NT2/D1 (cell line): Measurements from ENCODE around the gene LEMD3.
A peak's percentile ranks its signal among the peaks of the same experiment; 100 is the strongest.

Experiments
- DNase-seq: peaks from one replicate; pipeline ENCODE4 v3.0.0-alpha.2; 2011; ENCODE audit warnings: low read depth, low spot score
- H3K27me3 ChIP-seq: 2 replicates; pipeline ENCODE4 v1.6.0; 2011; ENCODE audit warnings: mild to moderate bottlenecking; ENCODE audit not compliant: insufficient read length, insufficient read depth
- H3K36me3 ChIP-seq: 2 replicates; pipeline ENCODE4 v1.6.1; 2011; ENCODE audit warnings: mild to moderate bottlenecking, low read length, mixed read lengths; ENCODE audit not compliant: insufficient read depth, insufficient read length
- H3K4me1 ChIP-seq: 2 replicates; pipeline ENCODE4 v1.5.1; 2011; ENCODE audit not compliant: insufficient read depth, insufficient read length
- H3K4me3 ChIP-seq: 2 replicates; pipeline ENCODE4 v1.5.1; 2011; ENCODE audit warnings: low read depth; ENCODE audit not compliant: insufficient read length
- H3K9ac ChIP-seq: 2 replicates; pipeline ENCODE4 v1.6.0; 2011; ENCODE audit warnings: low read depth; ENCODE audit not compliant: insufficient read length
- H3K9me3 ChIP-seq: 2 replicates; pipeline ENCODE4 v1.5.1; 2011; ENCODE audit warnings: mild to moderate bottlenecking, low read length; ENCODE audit not compliant: insufficient read depth
- SUZ12 ChIP-seq: IDR thresholded peaks from 2 replicates; pipeline ENCODE4 v1.6.1; 2011; ENCODE audit not compliant: insufficient read length, insufficient read depth; ENCODE audit errors: extremely low read depth
- YY1 ChIP-seq: IDR thresholded peaks from 2 replicates; pipeline ENCODE4 v1.6.1; 2011; ENCODE audit not compliant: insufficient read length, insufficient read depth
- ZNF274 ChIP-seq: IDR thresholded peaks from 2 replicates; pipeline ENCODE4 v1.6.1; 2011; ENCODE audit warnings: mild to moderate bottlenecking, low read depth, low read length

LEMD3 gene

GRCh38 chr12:65156366-65156841 is 13.0 kb upstream of the LEMD3 start:
- no peaks in the 10 kb centered on the region for H3K9me3 ChIP-seq
- no peaks in the 10 kb centered on the region for H3K36me3 ChIP-seq
- DNase-seq: no peak
- H3K4me1 ChIP-seq: no peaks in the 10 kb centered on the region
- TF ChIP-seq YY1 (no peak), SUZ12 (no peak), ZNF274 (no peak)
- H3K9ac ChIP-seq: no peak overlapping the region
- H3K27me3 ChIP-seq: no peaks in the 10 kb centered on the region
- H3K4me3 ChIP-seq: no peak overlapping the region

DNA sequence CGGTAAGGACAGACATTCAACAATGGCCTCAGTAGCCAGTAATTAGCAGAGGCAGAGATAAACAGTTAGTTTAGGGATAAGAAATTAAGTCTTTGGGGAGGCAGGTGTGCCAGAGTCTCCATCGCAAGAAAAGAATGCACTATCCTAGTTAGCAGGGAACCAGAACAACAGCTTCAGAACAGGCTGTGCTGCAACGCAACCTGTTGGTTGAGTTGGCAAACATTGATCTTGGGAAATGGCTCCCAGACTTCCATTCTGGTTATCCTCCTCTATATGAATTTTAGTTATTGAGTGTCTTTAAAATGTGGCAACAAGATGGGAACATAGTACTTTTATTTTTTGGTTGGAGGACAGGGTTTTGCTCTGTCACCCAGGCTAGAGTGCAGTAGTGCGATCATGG is 12.3 kb upstream of the LEMD3 start:
- Histone ChIP-seq H3K4me1 (no peaks in the 10 kb centered on the region), H3K9me3 (no peaks in the 10 kb centered on the region), H3K4me3 (no peak overlapping the region), H3K9ac (no peak overlapping the region), H3K27me3 (no peaks in the 10 kb centered on the region), H3K36me3 (no peaks in the 10 kb centered on the region)
- DNase-seq: no peak
- TF ChIP-seq ZNF274 (no peak), YY1 (no peak), SUZ12 (no peak)

DNA sequence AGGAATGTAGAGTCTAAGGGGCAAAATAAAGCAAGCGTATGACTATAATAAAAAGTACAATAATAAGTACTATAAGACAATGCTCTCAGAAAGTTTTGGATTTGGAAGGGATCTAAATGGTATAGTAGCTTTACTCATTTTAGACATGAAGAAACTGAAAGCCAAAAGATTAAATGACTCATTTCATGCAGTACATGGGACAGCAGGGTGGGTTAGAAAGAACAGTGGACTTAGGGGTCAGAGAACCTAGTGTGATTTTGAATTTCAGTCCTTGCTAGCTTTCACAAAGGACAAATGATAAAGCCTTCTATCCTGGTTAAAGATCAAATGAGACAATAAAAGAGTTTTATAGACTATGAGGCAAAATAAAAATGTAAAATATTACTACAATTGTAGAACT is 6.8 kb upstream of the LEMD3 start:
- no peaks in the 10 kb centered on the region for H3K4me1 ChIP-seq
- no peak overlapping the region for H3K9ac ChIP-seq
- no peak overlapping the region for H3K4me3 ChIP-seq
- H3K9me3 ChIP-seq: no peaks in the 10 kb centered on the region
- H3K27me3 ChIP-seq: no peaks in the 10 kb centered on the region
- no peak for TF ChIP-seq YY1
- no peak for TF ChIP-seq ZNF274
- TF ChIP-seq SUZ12: no peak
- no peaks in the 10 kb centered on the region for H3K36me3 ChIP-seq
- DNase-seq: no peak

GRCh38 chr12:65164244-65164643 is 5.1 kb upstream of the LEMD3 start:
- no peak overlapping the region for H3K9ac ChIP-seq
- TF ChIP-seq SUZ12 (no peak), ZNF274 (no peak), YY1 (no peak)
- no peaks in the 10 kb centered on the region for H3K36me3 ChIP-seq
- H3K27me3 ChIP-seq: no peaks in the 10 kb centered on the region
- H3K4me3 ChIP-seq: no peak overlapping the region
- no peaks in the 10 kb centered on the region for H3K9me3 ChIP-seq
- no peaks in the 10 kb centered on the region for H3K4me1 ChIP-seq
- DNase-seq: no peak

DNA sequence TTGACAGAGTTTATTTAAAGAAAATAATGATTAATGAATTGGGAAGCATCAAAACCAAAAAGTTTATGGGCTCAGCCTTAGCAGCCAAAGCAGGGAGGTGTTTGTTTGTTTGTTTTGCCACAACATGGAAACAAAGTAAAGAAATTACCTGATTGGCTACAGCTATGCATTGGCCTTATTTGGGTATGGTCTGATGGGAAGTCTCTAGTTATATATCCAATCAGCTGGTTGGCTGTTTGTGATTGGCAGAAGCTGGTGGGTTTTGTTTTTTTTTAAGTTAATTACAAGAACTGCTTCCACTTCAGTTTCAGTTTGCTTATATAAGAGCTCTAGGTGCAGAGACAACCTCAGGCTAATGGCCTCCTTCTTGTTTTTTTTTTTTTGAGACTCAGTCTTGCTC is 4.6 kb upstream of the LEMD3 start:
- Histone ChIP-seq H3K9me3 (no peaks in the 10 kb centered on the region), H3K4me1 (no peaks in the 10 kb centered on the region), H3K4me3 (no peak overlapping the region), H3K27me3 (no peaks in the 10 kb centered on the region), H3K36me3 (no peaks in the 10 kb centered on the region), H3K9ac (no peak overlapping the region)
- no peak for TF ChIP-seq ZNF274
- TF ChIP-seq YY1: no peak
- TF ChIP-seq SUZ12: no peak
- DNase-seq: no peak

GRCh38 chr12:65168681-65169319 is 583 bp upstream of the LEMD3 start:
- DNase-seq: no peak
- Histone ChIP-seq H3K9ac (peak overlapping the region; percentile 98), H3K4me1 (no peaks in the 10 kb centered on the region), H3K27me3 (no peaks in the 10 kb centered on the region), H3K36me3 (peaks cover 24% of the 10 kb centered on the region), H3K4me3 (peak overlapping the region; percentile 94), H3K9me3 (no peaks in the 10 kb centered on the region)
- TF ChIP-seq ZNF274 (no peak), SUZ12 (no peak), YY1 (no peak)

DNA sequence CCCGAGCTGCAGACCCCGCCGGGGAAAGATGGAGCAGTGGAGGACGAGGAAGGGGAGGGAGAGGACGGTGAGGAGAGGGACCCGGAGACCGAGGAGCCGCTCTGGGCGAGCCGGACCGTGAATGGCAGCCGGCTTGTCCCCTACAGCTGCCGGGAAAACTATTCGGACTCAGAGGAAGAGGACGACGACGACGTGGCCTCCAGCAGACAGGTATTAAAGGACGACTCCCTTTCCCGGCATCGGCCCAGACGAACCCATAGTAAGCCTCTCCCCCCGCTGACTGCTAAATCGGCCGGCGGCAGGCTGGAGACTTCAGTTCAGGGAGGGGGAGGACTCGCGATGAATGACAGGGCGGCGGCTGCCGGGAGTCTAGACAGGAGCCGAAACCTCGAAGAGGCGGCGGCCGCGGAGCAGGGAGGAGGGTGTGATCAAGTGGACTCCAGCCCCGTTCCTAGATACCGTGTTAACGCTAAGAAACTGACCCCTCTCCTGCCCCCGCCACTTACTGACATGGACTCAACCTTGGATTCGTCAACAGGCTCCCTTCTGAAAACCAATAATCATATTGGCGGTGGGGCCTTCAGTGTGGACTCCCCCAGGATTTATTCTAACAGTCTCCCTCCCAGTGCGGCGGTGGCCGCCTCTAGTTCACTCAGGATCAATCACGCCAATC is 962 bp downstream of the LEMD3 start:
- Histone ChIP-seq H3K4me3 (peak overlapping the region; percentile 94), H3K36me3 (peaks cover 40% of the 10 kb centered on the region), H3K9ac (peak overlapping the region; percentile 98), H3K4me1 (no peaks in the 10 kb centered on the region), H3K27me3 (no peaks in the 10 kb centered on the region), H3K9me3 (no peaks in the 10 kb centered on the region)
- no peak for TF ChIP-seq YY1
- no peak for TF ChIP-seq SUZ12
- no peak for TF ChIP-seq ZNF274
- DNase-seq: peak; percentile 59
